LNCaP clone FGC (cell line): ENCODE results near the gene PGM2.

Experiments
- DNase-seq: peaks from one replicate; pipeline ENCODE4 v3.0.0-alpha.2; 2011; ENCODE audit warnings: low read depth
- H3K4me3 ChIP-seq: 2 replicates; pipeline ENCODE4 v1.5.1; 2011; ENCODE audit warnings: mild to moderate bottlenecking, low read depth, low read length, control low read depth
- TF ChIP-seq, protein P1 (sequence below): IDR thresholded peaks from 2 replicates; pipeline ENCODE4 v1.5.1; 2012; ENCODE audit warnings: mild to moderate bottlenecking; ENCODE audit not compliant: control insufficient read depth, insufficient read depth; ENCODE audit errors: extremely low read depth

Gene PGM2

DNA sequence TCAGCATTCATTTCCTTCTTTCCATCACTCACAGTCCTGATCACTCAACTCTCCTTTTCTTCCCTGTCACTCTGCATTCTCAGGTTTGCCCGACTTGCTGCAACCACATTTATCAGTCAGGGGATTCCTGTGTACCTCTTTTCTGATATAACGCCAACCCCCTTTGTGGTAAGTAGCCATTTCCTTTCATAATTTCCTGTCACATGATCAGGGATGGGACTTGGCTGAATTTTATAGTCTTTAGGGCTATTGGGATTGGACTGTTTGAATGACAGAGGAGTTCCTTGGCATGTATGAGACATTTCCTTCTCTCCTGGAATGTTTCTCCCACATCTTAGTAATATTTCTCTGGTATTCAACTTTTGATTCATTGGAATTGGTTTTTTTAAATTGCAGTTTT, 11.0 kb downstream of the PGM2 start:
- no peak for DNase-seq
- TF ChIP-seq, protein P1, sequence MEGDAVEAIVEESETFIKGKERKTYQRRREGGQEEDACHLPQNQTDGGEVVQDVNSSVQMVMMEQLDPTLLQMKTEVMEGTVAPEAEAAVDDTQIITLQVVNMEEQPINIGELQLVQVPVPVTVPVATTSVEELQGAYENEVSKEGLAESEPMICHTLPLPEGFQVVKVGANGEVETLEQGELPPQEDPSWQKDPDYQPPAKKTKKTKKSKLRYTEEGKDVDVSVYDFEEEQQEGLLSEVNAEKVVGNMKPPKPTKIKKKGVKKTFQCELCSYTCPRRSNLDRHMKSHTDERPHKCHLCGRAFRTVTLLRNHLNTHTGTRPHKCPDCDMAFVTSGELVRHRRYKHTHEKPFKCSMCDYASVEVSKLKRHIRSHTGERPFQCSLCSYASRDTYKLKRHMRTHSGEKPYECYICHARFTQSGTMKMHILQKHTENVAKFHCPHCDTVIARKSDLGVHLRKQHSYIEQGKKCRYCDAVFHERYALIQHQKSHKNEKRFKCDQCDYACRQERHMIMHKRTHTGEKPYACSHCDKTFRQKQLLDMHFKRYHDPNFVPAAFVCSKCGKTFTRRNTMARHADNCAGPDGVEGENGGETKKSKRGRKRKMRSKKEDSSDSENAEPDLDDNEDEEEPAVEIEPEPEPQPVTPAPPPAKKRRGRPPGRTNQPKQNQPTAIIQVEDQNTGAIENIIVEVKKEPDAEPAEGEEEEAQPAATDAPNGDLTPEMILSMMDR, result no peak
- no peak overlapping the region for H3K4me3 ChIP-seq

DNA sequence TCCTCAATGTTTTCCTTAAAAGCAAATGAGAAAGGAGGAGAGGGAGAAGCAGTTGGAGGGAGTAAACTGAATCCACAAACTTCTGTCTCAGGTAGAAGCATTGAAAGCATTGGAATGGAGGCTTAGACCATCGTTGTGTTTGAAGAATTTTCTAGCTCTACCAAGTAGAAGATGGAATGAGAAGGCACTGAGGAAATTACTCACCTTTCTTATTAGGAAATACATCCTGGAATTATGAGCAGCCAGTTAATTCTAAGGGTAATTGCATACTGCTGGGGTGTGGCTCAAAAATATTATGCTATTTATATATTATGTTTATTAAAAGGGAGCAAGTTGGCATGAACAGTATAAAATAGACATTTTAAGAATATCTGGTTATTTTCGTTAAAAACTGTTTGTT, 12.9 kb downstream of the PGM2 start:
- DNase-seq, result no peak
- TF ChIP-seq, protein P1, result no peak
- no peak overlapping the region for H3K4me3 ChIP-seq

DNA sequence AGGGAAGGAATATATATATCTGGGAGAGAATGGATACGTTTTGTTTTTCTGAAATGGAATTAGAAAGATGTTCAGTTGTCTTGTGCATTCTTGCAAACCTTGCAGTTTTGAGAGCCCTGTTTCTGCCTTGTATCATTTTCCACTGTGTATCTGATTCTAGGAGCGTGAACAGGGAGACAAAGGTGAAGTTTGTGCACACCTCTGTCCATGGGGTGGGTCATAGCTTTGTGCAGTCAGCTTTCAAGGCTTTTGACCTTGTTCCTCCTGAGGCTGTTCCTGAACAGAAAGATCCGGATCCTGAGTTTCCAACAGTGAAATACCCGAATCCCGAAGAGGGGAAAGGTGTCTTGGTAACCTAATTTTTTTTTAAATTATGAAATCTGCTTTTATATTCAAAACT, 17.7 kb downstream of the PGM2 start:
- H3K4me3 ChIP-seq, result no peak overlapping the region
- no peak for DNase-seq
- TF ChIP-seq, protein P1, result no peak

DNA sequence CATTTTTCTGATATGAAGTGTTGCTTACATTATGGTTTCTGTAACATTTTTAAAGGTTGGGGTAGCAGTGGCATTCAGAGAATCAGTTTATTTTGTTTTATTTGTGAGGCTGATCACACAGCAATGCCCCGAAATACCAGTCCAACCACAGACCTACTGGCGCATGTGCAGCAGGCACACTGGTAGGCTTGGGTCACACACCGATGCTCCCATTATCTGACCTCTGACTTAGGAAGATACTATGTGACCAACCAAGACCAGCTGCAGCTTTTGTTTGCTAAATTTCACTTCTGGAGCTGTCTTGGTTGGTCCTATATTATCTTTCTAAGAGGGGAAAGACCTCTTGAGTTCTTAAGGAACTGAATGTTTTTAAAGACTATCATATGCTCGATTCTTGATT, 18.7 kb downstream of the PGM2 start:
- no peak for DNase-seq
- no peak overlapping the region for H3K4me3 ChIP-seq
- TF ChIP-seq, protein P1, result no peak

DNA sequence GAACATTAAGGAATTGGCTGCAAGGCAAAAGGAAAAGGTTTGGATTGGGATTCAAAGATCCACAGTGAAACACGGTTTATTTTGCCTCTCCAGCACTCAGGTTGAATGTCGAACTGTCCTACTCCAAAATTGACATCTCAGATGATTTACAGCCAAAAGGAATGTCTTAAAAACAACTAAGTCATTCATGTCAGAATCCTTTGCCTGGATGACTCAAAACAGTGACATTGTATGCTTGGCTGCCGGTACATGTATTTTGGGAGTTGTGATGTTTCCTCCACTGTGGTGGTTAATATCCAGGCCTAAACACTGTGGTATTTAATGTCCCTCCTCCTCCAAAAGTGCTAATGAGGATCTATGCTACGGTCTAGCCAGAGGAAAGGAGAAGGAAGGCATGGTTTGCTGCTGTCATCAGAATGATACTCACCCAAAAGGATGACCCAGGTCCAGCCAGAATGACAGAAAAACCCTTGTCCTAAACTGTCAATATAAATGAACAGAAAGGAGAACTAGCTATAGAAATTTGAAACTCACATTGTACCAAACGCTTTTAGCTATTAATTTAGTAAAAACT, 20.9 kb downstream of the PGM2 start:
- H3K4me3 ChIP-seq, result no peak overlapping the region
- TF ChIP-seq, protein P1, result no peak
- DNase-seq, result no peak

DNA sequence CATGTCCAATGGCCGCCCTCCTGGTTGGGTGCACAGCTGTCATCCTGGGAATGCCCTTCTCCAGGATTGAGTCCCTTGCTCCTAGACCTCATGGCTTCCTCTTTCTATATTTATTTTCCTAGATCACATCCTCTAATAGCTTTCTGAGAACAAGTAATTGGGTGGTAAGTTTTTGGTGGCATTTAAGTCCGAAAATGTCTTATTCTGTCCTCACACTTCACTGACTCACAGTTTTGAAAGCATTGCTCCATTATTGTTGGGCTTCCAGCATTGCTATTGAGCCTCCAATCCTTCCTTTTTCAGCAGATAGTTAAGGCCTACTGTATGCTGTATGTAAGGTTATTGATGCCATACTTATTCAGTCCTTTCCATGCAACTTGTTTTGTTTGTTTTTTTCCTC, 25.9 kb downstream of the PGM2 start:
- TF ChIP-seq, protein P1, result no peak
- no peak for DNase-seq
- no peak overlapping the region for H3K4me3 ChIP-seq

DNA sequence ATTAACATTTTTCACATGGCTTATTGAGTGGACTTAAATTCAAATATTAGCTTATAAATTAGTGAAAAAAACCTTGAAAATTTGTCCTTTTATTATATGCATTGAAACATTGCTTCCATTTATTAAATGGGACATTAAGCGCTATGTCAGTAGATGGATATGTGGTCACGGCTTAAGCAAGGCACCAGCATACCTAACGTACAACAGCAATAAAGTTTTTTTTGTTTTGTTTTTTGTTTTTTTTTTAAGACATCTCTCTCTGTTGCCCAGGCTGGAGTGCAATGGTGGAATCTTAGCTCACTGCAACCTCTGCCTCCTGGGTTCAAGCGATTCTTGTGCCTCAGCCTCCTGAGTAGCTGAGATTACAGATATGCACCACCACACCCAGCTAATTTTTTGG, 31.6 kb downstream of the PGM2 start:
- TF ChIP-seq, protein P1, result no peak
- DNase-seq, result no peak
- H3K4me3 ChIP-seq, result no peak overlapping the region
